ENCODE measurements around the gene CSF2RB.

The CSF2RB gene

GRCh38 chr22:36913427-36914389, at the start of gene CSF2RB:
TSS of gene CSF2RB (plus strand) at chr22:36913628. CDS start at chr22:36922208, 8,580 bp downstream.
- DNase-seq (ENCODE audit: low read depth), result no peak

- DNase-seq (ENCODE audit: low read depth), result no peak
Observed at GRCh38 chr22:36863979-36864378, 49.4 kb upstream of the CSF2RB start.

GRCh38 chr22:36864454-36865215, 48.8 kb upstream of the CSF2RB start:
- no peak for DNase-seq (ENCODE audit: low read depth)

- DNase-seq (ENCODE audit: low read depth), result no peak
Observed at GRCh38 chr22:36865346-36865745, 48.1 kb upstream of the CSF2RB start.

GRCh38 chr22:36867695-36868094, 45.7 kb upstream of the CSF2RB start:
- DNase-seq (ENCODE audit: low read depth), result no peak

- DNase-seq (ENCODE audit: low read depth), result no peak
Observed at GRCh38 chr22:36868546-36869181, 44.8 kb upstream of the CSF2RB start.

- DNase-seq (ENCODE audit: low read depth), result no peak
Observed at GRCh38 chr22:36870250-36870649, 43.2 kb upstream of the CSF2RB start.

- no peak for DNase-seq (ENCODE audit: low read depth)
Observed at GRCh38 chr22:36871669-36872081, 41.8 kb upstream of the CSF2RB start.

- DNase-seq (ENCODE audit: low read depth), result no peak
Observed at GRCh38 chr22:36872084-36872483, 41.3 kb upstream of the CSF2RB start.

GRCh38 chr22:36872866-36873498, 40.4 kb upstream of the CSF2RB start:
- no peak for DNase-seq (ENCODE audit: low read depth)

GRCh38 chr22:36873614-36874308, 39.7 kb upstream of the CSF2RB start:
- DNase-seq (ENCODE audit: low read depth), result no peak

GRCh38 chr22:36874309-36874696, 39.1 kb upstream of the CSF2RB start:
- DNase-seq (ENCODE audit: low read depth), result no peak

- DNase-seq (ENCODE audit: low read depth), result no peak
Observed at GRCh38 chr22:36874736-36875135, 38.7 kb upstream of the CSF2RB start.

- DNase-seq (ENCODE audit: low read depth), result no peak
Observed at GRCh38 chr22:36875741-36876140, 37.7 kb upstream of the CSF2RB start.

GRCh38 chr22:36879775-36880174, 33.7 kb upstream of the CSF2RB start:
- DNase-seq (ENCODE audit: low read depth), result no peak

- DNase-seq (ENCODE audit: low read depth), result no peak
Observed at GRCh38 chr22:36881504-36882245, 31.8 kb upstream of the CSF2RB start.

- DNase-seq (ENCODE audit: low read depth), result no peak
Observed at GRCh38 chr22:36884349-36885158, 28.9 kb upstream of the CSF2RB start.

GRCh38 chr22:36885474-36885873, 28.0 kb upstream of the CSF2RB start:
- no peak for DNase-seq (ENCODE audit: low read depth)

- no peak for DNase-seq (ENCODE audit: low read depth)
Observed at GRCh38 chr22:36886016-36886415, 27.4 kb upstream of the CSF2RB start.

- DNase-seq (ENCODE audit: low read depth), result no peak
Observed at GRCh38 chr22:36887162-36887561, 26.3 kb upstream of the CSF2RB start.
